Measurements from ENCODE around the gene RAPSN.

GRCh38 chr11:47411884-47412746 lies 36.8 kb downstream of the RAPSN start:
- TF ChIP-seq CTCF (IDR thresholded peaks at IDR 0.05) (peak; percentile 48 to 74 (median 68)), POLR2A (IDR thresholded peaks at IDR 0.05) (no peak)

Data from adrenal gland (tissue), 5 donors.